HG03457 (cell line): ENCODE data around the gene RTN4RL1.

ENCODE experiments used
- ATAC-seq: cut with Tn5 transposase; IDR thresholded peaks from one replicate; pipeline ENCODE4 v1.9.1; 2021; ENCODE audit warnings: moderate number of reproducible peaks; ENCODE audit not compliant: unreplicated experiment

The RTN4RL1 gene, protein sequence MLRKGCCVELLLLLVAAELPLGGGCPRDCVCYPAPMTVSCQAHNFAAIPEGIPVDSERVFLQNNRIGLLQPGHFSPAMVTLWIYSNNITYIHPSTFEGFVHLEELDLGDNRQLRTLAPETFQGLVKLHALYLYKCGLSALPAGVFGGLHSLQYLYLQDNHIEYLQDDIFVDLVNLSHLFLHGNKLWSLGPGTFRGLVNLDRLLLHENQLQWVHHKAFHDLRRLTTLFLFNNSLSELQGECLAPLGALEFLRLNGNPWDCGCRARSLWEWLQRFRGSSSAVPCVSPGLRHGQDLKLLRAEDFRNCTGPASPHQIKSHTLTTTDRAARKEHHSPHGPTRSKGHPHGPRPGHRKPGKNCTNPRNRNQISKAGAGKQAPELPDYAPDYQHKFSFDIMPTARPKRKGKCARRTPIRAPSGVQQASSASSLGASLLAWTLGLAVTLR

DNA sequence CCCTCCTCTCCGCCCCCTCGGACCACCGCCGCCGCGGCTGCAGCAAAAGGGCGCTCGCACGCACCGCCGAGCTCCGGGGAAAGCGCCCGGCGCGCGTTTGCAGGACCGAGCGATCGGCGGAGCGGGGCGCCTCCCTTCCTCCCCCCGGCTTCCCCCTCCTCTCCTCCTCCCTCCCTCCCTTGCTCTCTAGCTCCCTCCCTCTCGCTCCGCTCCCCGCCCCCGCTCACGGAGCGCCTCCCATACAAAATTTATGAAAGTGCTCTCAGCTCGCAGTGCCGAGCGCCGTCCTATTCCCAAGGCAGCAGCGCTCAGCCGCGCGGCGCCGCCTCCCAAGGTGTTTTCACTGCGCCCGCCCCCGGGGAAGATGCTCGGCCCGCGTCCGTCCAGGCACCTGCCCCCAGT lies at the start of gene RTN4RL1:
RTN4RL1 (minus strand) TSS at position 115 of the 402 bp plus-strand sequence. CDS start 469 bp downstream, outside the sequence.
- no peak for ATAC-seq

DNA sequence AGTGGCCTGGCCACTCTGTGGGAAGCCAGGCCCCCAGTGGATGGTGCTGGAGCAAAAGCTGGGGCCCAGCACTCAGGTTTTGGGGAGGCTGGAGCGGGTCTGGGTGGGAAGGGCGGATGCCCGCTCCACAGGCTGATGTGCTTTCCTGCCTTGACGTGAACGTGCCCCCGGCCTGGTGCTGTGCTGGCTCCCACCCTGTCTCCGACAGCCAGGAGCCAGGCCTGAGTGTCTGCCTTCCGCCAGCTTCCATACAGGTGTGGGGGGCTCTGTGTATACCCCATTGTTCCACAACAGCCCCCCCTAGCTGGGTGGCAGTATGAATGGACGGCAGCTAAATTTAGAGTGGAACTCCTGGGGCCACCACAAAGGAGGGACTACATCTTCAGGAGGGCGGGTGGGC lies 49.8 kb upstream of the RTN4RL1 start:
- ATAC-seq = no peak

DNA sequence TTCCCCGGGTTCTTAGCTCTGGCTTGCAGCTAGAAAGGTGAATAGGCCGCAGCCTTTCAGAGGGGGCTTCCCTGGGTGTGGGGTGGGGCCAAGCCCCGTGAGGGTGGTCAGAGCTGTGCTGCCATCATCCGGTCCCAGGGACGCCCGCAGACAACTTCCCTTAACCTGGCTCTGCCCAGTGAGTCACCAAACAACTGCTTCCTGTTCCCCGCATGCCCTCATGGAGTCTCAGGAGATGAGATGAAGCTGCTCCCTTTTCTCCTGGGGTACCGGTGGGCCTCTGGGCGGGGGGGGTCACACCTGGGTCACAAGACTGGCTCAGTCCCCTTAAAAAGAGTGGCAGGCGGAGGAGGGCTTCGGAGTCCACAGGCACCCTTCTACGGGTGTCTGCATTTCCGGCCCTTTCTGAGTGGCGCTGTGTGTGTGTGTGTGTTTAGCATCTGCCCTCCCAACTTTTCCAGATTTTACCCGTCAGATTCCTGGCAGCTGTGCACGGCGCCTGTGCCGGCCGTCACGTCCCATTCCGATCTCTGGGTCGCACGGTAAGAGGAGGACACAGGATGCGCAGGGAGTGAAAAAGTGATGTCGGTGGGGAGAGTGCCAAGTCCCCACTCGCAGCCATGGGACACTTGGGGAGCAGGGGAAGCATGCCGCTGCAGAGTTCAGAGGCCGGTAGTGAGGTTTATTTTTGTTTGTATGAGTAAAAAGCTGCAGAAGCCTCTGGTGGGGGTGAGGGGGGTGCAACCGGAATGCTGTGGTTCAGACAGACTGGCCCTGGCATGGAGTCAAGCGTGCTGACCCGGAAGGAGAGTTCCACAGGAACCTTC lies 46.5 kb upstream of the RTN4RL1 start:
- ATAC-seq = no peak

DNA sequence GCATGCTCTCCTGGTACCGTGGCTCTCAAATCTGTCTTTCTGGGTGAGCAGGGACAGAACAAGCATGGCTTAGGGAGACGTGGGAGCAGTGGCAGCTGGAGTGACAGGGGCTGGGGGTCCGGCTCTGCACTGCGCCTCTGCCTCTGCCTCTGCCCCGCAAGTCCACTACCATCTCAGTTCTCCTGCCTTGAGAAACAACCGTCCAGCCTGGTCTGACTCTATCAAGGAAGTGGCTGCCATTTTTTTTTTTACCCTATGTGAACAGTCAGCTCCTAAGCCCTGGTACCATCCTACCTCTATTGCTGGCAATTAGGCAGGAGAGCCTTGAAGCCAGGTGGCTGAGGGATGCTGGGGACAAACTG lies 45.9 kb upstream of the RTN4RL1 start:
- no peak for ATAC-seq

DNA sequence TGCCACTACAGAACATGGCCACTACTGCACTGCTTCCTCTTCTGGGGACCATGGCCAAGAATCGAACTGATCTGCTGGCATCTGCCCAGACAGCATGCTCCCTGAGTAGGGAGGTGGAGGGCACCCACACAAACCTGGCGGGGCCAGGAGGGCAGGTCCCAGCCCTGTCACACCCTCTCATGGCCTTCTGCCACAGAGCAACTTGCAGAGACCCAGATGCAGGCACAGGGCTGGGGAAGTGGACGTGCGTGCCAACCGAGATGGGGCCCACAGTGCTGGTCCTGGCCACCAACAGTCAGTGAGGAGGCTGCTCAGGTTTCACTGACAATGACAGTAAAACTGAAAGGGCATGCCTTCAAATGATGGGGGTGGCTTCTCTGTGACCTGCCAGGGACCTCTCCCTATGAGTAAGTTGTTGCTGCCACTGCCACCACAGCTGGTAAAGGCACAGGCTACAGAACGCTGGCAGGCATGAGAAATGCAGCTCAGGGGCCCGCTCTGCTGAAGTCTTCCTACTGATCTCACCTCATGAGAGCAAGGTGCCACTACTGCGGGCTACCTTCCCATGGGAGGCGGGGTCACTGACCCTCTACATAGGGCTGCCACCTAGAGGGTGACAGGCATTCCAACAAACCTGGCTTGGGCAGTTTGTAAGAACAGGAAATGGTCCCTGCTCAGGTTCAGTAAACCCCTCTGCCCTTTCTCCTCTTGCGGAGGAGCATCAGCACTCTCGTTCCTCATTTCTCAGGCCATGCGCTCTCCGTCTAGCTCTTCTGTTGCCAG lies 45.3 kb upstream of the RTN4RL1 start:
- peak; percentile 62 for ATAC-seq

DNA sequence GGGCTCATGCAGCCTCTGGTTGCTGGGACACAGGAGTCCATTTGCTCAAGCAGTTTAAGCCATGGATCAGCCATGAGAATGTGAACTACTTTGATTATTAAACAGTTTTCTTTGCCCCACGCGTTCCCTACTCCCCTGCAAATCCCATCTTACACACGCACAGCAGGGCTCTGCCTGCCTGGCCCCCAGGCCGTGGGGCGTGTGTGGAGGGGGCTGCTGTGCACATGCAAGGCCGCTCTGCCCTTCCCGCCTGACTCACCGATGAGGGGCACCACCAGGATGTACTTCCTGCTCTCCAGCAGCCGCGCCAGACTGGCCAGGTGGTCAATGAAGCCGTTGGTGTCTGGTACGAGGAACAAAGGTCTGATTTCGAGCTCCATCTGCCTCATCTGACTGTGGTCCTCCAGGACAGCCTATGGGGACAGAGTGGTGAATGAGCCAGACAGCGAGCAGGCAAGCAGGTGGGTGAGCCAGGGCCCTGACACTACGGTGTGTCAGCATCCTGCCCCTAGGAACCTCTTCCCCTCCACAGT lies 43.5 kb upstream of the RTN4RL1 start:
- no peak for ATAC-seq

DNA sequence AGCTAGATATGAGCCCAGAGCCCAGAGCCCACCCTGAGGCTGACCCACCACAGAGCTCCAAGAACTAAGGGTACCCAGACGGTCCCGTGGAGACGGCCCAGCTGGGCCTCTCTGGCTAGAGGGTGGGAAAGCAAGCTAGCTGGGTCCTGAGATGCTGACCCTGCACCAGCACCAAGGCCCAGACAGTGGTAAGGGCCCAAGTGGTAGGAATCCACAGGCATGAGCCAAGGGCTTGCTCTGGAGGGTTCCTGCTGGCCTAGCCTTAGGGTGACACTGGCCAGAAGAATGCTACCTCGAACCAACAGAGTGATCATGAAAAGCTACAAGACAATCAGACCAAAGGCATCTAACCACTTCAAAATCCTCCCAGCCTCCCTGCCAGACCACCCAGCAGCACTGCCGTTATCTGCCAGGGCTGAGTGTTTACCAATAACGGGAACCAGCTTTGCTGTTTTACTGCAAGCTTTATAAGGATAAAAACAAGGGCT lies 42.9 kb upstream of the RTN4RL1 start:
- no peak for ATAC-seq

DNA sequence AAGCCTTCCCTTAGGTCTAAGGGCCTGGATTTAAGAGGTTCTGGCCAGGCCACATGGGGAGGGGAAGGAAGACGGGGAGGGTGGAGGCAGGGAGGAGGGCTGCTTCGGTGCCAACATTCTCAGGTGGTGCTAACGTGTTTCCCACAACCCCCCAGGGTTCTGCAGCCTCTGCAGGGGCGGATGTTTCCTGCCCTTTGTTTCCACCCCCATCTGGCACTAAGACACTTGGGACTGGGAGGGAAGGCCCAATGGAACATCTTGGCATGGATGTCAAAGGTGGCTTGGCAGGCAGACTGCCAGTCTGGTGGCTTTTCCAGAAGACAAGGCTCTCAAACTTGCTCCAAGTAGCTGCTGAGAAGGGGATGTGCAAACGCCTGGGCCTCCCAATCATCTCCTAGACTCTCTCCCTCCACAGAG lies 42.5 kb upstream of the RTN4RL1 start:
- ATAC-seq = no peak

DNA sequence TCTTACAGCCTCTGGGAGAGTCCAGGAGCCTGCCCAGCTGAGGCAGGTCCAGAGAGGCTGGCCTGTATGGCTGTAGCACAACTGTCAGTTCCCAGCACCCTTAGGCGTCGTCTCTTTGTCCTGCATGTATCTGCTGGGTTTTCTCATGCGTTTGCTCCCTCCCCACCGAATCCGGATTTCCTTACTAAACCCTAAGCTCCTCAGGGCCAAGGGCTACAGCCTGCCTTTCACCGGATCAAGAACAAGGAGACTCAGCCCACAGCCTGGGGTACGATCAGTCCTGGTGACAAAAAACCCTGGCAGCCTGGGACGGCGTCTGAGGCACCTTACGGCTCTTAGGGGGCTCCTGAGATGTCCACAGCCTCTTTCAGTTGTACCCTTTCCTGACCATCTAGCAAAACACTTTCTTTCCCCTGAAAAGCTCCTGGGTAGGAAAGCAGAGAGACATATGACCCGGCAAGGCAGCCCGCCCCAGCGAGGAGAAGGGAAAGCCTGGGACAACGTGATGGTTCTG lies 42.0 kb upstream of the RTN4RL1 start:
- no peak for ATAC-seq

DNA sequence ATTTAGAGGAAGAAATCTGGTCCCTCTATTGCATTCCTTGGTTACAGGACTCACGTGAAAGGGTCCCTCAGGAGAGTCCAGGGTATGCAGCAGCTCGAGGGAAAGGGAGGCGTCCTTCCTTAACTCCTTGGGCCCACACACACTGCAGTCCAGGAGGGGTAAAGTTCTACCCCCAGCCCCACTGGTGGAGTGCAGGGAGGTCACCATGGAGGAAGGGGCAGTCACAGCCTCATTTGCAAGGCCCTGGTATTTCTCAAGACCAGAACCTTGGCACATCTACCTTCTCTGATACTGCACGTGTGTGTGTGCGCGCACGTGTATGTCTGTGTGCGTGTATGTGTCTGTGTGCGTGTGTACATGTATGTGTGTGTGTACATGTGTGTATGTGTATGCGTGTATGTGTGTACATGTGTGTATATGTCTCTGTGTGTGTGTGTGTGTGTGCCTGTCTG lies 40.8 kb upstream of the RTN4RL1 start:
- ATAC-seq = no peak

DNA sequence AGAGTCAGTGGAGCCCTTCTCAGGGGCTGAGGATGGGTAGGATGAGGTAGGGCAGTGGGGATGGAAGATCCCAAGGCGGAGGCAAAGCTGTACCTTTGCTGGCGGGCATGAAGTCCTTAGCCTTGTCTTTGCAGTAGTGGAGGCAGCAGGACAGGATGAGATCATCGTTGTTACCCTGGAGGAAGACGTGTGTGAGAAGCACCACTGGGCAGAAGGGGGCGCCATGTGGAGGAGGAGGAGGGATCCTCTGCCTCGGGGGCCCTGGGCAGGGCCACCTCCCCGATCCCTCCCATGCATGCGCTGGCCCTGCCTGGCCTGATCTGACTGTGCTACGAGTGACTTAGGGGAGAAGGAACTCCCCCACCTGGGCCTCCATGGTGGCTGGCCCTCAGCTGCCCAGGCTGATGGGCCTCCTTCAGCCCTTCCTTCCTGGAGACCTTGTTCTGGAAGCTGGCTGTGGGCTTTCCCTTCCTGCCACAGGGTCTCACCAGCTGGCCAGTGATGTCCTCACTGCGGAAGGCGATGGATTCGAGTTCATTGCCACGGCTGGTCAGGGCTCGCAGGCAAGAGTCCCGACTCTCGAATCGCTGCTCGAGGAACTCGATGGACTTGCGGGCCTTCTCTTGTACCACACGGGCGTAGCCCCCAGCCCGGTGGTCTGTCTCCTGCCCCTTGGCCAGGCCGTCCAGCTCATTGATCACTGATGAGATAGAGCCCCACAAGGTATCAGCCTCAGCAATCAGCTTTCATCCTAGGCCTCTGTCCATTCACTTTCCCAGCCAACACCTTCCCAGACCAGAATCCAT lies 40.0 kb upstream of the RTN4RL1 start:
- ATAC-seq = no peak

DNA sequence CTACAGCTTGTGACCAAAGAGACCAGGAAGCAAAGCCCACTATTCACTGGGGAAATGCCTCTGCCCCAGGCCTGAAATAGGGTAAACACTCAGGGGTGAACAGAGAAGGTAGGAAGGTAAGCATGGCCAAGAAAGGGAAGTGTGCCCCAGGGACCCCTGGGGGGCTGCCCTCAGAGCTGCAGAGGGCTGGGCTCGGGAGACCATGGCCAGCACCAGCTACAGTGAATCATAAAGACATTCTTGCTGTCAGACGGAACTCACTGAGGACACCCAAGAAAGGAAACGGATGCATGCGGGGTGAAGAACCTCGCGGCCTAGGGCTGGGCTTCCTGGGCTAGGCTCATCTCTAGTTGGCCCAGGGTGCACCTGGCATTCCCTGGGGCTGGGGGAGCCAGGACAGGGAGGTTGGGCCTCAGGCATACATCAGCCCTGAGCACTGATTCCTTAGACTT lies 39.4 kb upstream of the RTN4RL1 start:
- no peak for ATAC-seq

DNA sequence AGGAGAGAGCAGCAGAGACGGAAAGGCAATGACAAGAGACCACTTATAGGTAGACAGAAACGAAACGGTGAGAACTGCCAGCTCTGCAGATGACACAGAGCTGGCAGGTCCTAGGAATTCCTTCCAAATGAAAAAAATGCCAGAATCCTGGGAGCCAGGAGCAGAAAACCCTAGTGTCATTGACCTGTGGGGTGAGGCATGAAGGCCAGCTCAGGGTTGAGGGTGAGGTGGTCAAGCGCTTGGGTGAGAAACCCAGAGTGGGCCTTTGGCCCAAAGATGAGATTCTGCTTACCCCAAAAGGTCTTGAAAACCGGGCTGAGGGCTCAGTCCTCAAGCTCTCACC lies 39.0 kb upstream of the RTN4RL1 start:
- ATAC-seq = no peak

DNA sequence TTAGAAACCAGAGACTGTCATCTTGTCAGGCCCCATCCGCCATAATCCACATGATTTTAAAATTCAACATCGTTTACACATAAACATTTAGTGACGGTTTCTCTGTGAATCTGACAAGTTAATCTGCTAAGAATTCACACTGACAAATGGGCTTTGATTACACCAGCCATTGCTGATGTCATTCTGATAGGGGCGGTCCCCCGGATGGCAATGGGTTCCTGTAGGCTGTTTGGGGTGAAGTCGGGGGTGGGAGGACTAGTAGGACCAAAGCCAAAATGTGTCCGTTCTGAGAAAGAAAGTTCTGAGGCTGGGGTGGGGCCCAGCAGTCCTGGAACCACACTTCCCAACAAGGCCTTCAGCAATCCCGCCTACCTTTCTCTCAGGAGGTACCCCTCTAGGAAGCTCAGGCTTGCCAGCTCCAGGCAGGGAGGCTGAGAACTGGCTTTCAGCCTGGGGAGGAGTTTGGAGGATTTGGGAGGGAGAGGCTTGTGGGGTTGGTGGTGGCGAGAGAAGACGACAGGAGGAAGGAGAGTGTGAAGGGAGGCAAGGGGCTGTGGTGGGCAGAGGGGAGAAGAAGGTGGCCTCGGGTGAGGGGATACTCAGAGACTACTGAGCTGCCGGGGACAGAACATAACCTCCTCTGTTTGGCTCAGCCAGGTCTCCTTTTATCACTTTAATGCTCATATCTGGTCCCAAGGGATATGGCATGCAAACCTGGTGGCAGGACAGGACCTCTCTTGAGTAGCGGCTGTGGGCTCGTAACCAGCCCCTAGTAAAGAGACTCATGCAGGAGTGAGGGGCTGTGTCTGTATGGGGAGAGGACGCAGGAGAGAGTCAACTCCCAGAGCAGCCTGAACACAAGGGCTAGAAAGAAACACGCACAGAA lies 38.4 kb upstream of the RTN4RL1 start:
- no peak for ATAC-seq

DNA sequence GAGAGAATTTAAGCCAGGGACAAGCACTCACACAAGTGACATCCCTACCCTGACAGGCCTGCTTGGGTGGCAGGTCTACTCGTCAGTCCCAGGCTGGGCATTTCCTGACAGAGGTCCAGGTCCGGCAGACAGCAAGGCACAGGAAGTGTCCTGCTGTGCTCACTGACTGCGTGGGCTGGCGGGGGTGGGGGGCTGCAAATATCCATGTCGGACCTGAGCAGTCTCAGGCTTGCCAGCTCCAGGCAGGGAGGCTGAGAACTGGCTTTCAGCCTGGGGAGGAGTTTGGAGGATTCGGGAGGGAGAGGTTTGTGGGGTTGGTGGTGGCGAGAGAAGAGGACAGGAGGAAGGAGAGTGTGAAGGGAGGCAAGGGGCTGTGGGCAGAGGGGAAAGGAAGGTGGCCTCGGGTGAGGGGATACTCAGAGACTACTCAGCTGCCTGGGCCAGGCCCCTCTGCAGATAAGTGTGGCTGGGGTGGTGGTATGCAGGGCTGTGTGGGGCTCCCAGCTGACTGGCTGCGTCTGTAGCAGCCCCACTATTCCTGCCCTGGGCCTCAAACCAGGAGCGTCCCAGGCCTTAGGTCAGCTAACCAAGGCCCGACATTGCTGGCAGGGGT lies 37.5 kb upstream of the RTN4RL1 start:
- no peak for ATAC-seq

DNA sequence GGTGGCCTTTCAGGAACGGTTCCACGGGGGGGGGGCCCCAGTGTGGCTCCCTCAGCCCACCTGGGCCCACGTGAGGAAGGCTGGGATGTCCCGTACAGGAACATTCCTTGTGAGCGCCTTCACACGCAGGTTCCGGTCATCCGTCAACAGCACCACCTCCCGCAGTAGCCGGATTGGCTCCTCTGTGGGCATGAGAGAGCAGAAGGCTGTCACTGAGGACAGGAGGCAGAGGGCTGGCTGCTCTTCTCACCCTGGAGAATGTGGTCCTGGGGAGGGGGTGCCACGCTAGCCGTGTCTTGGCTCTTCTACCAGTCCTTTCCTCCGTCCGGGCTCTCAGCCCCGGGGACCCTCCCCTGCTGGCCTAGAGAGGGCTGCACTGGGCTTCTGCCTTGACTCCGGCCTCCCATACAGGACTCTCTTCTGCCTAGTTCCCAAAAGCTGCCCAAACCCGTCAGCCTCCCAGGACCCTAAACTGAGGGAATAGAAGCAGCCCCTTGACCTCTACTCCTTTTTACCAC lies 36.4 kb upstream of the RTN4RL1 start:
- ATAC-seq = no peak

DNA sequence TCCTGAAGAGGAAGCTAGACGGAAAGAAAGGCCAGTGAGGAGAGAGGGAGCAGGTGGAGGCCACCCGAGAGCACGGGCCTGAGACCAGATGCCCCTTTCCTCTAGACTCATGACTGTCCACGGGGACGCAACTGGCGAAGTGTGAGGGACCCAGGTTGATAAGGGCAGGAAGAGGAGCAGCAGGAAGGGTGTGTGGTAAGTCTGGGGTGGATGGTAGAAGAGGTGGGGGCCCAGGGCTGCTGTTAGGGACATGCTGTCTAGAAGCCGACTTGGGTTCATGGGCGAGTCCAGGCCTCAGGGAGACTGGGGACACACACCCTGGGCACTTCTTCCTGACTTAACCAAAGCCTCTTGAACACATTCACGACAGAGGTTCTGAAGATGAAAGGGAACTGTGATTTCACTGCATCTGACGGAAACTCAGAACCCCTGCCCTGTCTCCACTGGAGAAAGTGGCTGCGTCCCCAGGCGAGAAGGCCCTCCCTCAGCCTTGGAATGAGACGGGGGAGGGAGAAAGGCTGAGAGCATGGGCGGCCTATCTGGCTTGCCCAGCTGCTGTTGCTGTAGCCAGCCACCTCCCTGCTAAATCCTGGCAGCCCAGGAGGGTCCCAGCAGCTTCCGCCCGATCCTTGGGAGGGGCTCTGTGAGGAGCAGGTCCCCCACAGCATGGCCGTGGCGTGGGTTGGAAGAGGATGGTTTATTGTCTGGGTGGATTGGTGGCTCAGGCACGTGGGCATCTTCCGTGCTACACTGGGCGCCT lies 35.7 kb upstream of the RTN4RL1 start:
- ATAC-seq = no peak

DNA sequence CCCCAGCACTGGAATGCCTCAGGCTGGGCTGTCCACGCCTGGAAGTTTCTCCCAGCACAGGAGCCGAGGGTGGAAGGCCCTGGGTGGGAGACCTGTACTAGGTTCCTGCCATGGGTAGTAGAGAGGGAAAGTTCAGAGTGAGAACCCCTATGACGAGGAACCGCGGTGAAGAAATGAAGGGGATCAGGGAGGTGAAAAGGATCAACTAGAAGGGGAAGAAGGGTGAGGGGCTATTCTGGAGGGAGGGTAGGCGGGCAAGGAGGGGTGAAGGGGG lies 35.2 kb upstream of the RTN4RL1 start:
- no peak for ATAC-seq
